ENCODE data around the gene PDE1C.

PDE1C gene

GRCh38 chr7:31939076-31939475 is 131.1 kb downstream of the PDE1C start:
- TF ChIP-seq, protein P1, sequence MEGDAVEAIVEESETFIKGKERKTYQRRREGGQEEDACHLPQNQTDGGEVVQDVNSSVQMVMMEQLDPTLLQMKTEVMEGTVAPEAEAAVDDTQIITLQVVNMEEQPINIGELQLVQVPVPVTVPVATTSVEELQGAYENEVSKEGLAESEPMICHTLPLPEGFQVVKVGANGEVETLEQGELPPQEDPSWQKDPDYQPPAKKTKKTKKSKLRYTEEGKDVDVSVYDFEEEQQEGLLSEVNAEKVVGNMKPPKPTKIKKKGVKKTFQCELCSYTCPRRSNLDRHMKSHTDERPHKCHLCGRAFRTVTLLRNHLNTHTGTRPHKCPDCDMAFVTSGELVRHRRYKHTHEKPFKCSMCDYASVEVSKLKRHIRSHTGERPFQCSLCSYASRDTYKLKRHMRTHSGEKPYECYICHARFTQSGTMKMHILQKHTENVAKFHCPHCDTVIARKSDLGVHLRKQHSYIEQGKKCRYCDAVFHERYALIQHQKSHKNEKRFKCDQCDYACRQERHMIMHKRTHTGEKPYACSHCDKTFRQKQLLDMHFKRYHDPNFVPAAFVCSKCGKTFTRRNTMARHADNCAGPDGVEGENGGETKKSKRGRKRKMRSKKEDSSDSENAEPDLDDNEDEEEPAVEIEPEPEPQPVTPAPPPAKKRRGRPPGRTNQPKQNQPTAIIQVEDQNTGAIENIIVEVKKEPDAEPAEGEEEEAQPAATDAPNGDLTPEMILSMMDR (conservative IDR thresholded peaks at IDR 0.05): no peak
- no peak overlapping the region for H3K27ac ChIP-seq

DNA sequence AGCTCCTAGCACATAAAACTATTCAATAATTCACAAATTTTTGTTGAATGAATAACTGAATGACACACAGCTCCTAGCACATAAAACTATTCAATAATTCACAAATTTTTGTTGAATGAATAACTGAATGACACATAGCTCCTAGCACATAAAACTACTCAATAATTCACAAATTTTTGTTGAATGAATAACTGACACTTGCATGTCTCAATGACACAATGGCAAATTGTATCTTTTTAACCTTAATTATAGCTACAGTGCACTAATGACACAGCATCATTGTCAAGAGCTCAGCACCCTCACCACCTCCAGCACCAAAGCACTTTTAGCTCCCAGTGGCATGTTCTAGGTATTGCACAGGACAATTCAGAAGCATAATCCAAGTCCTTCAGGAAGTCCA is 131.6 kb downstream of the PDE1C start:
- TF ChIP-seq, protein P1 (conservative IDR thresholded peaks at IDR 0.05): no peak; the same call in 1 of the 2 replicates

DNA sequence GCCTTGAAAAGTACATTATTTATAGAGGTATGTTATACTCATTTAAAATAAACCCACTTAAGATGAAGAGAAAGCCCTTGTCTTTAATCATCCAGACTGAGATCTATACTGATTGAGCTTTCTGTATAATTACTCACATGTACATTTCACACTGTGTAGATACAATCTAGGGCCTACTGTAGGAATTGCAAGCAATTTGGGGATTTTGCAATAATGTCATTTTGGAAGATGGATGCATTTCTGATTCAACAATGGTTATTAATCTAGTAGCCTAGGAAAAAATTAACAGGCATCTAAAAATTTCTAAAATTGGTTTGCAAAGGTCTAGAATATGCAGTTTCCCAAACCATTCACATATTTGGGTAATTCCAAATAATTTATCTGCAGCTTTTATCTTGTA is 132.2 kb downstream of the PDE1C start:
- TF ChIP-seq, protein P1 (conservative IDR thresholded peaks at IDR 0.05): no peak

More for the DNA sequence above, 131.6 kb downstream of the PDE1C start:
- no peak overlapping the region for H3K27ac ChIP-seq

GRCh38 chr7:31935124-31936054 is 134.8 kb downstream of the PDE1C start:
- H3K27ac ChIP-seq: no peak overlapping the region

More for the DNA sequence above, 132.2 kb downstream of the PDE1C start:
- H3K27ac ChIP-seq: no peak overlapping the region

GRCh38 chr7:31934551-31934950 is 135.7 kb downstream of the PDE1C start:
- TF ChIP-seq, protein P1 (conservative IDR thresholded peaks at IDR 0.05): no peak
- no peak overlapping the region for H3K27ac ChIP-seq

More at GRCh38 chr7:31935124-31936054, 134.8 kb downstream of the PDE1C start:
- TF ChIP-seq, protein P1 (conservative IDR thresholded peaks at IDR 0.05): no peak

- no peak overlapping the region for H3K27ac ChIP-seq
- TF ChIP-seq, protein P1 (conservative IDR thresholded peaks at IDR 0.05): no peak
Observed at GRCh38 chr7:31933481-31933880, 136.7 kb downstream of the PDE1C start.

DNA sequence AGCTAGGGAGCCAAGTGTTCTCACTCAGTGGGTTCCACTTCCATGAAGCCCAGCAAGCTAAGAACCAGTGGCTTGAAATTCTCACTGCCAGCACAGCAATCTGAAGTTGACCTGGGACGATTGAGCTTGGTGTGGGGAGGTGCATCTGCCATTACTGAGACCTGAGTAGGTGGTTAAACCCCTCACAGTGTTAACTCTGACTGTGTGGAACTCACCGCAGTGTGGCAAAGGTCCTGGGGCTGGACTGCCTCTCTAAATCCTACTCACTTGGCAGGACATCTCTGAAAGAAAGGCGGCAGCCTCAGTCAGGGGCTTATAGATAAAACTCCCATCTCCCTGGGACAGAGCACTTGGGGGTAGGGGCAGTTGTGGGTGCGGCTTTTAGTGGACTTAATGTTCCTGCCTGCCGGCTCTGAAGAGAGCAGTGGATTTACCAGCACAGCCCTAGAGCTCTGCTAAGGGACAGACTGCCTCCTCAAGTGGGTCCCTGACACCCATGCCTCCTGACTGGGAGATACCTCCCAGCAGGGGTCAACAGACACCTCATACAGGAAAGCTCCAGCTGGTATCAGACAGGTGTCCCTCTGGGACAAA is 143.1 kb downstream of the PDE1C start:
- TF ChIP-seq, protein P1 (conservative IDR thresholded peaks at IDR 0.05): no peak

More for the DNA sequence above, 143.1 kb downstream of the PDE1C start:
- H3K27ac ChIP-seq: no peak overlapping the region

Data from VCaP (cell line).